NCI-H1092 (cell line): Measurements from ENCODE around the gene FRMD6.
"Not testable (repeated sequence)": the region's sequence is repeated elsewhere in the genome, so short reads cannot be mapped to it uniquely, and the experiment has no call there.

Experiments
- DNase-seq: peaks from one replicate; lab custom pipeline; 2025; lab: John Stamatoyannopoulos, UW

Gene FRMD6

GRCh38 chr14:51630987-51631386, 20.7 kb upstream of the FRMD6 start:
- no peak for DNase-seq

- DNase-seq: not testable (repeated sequence)
Observed at GRCh38 chr14:51633298-51633697, 18.4 kb upstream of the FRMD6 start.

- no peak for DNase-seq
Observed at GRCh38 chr14:51636109-51636508, 15.6 kb upstream of the FRMD6 start.

GRCh38 chr14:51638071-51638944, 13.4 kb upstream of the FRMD6 start:
- no peak for DNase-seq

GRCh38 chr14:51639668-51640316, 11.9 kb upstream of the FRMD6 start:
- DNase-seq: no peak

GRCh38 chr14:51643140-51643539, 8.6 kb upstream of the FRMD6 start:
- no peak for DNase-seq

- no peak for DNase-seq
Observed at GRCh38 chr14:51644217-51644933, 7.3 kb upstream of the FRMD6 start.

- no peak for DNase-seq
Observed at GRCh38 chr14:51648296-51648695, 3.4 kb upstream of the FRMD6 start.

GRCh38 chr14:51650716-51651387, 858 bp upstream of the FRMD6 start:
- no peak for DNase-seq

GRCh38 chr14:51652168-51653078, 713 bp downstream of the FRMD6 start:
- DNase-seq: peak; percentile 21

- DNase-seq: no peak
Observed at GRCh38 chr14:51653079-51653774, 1.5 kb downstream of the FRMD6 start.

GRCh38 chr14:51653775-51654532, 2.2 kb downstream of the FRMD6 start:
- no peak for DNase-seq

GRCh38 chr14:51654533-51654845, 2.8 kb downstream of the FRMD6 start:
- DNase-seq: no peak

- no peak for DNase-seq
Observed at GRCh38 chr14:51657762-51658161, 6.1 kb downstream of the FRMD6 start.

GRCh38 chr14:51658441-51659173, 6.9 kb downstream of the FRMD6 start:
- DNase-seq: no peak

- no peak for DNase-seq
Observed at GRCh38 chr14:51660741-51661140, 9.0 kb downstream of the FRMD6 start.

GRCh38 chr14:51661504-51661903, 9.8 kb downstream of the FRMD6 start:
- DNase-seq: no peak

GRCh38 chr14:51663783-51664326, 12.1 kb downstream of the FRMD6 start:
- DNase-seq: no peak

- DNase-seq: no peak
Observed at GRCh38 chr14:51666070-51666469, 14.4 kb downstream of the FRMD6 start.
